Tibial nerve (tissue), 4 donors: ENCODE data around the gene DISP2. TPM values are rescaled to one million over a fixed set of nuclear protein-coding genes. Genes with fewer than 3 reads are reported as not detected.

Source experiments
- DNase-seq, 2 donors: peaks; one replicate each; pipeline ENCODE4 v3.0.0-alpha.2; 2019; ENCODE audit warnings: low spot score in 2 of 2
- H3K27ac ChIP-seq, 4 donors: fragments of 200-600 bp; sonication (generic) in 3 of 4; one replicate each; pipeline ENCODE4 v1.5.1; 2017 to 2019; ENCODE audit warnings: mild to moderate bottlenecking in 1 of 4
- H3K27me3 ChIP-seq, 2 donors: fragments of 200-600 bp; sonication (generic) in 1 of 2; one replicate each; pipeline versions ENCODE4 v1.5.1 to v1.6.0; 2017 to 2019
- H3K36me3 ChIP-seq, 3 donors: fragments of 200-600 bp; sonication (generic); one replicate each; pipeline ENCODE4 v1.5.1; 2018 to 2019
- H3K4me1 ChIP-seq, 4 donors: fragments of 200-600 bp; sonication (generic) in 3 of 4; one replicate each; pipeline ENCODE4 v1.5.1; 2017 to 2019
- H3K4me3 ChIP-seq, 4 donors: fragments of 200-600 bp; sonication (generic) in 3 of 4; one replicate each; pipeline ENCODE4 v1.5.1; 2017 to 2019; ENCODE audit warnings: mild to moderate bottlenecking in 1 of 4, moderate library complexity in 1 of 4
- H3K9me3 ChIP-seq, 4 donors: fragments of 200-600 bp; sonication (generic) in 3 of 4; one replicate each; pipeline ENCODE4 v1.5.1; 2017 to 2019
- EP300 ChIP-seq, 2 donors: sonication (generic); formaldehyde crosslinking; IDR thresholded peaks; one replicate each; pipeline ENCODE4 v1.6.1; 2017; ENCODE audit warnings: antibody characterized with exemption in 2 of 2, mild to moderate bottlenecking in 1 of 2
- POLR2A ChIP-seq, 2 donors: fragments of 450-650 bp; IDR thresholded peaks; one replicate each; pipeline ENCODE4 v1.6.1; 2017; ENCODE audit warnings: antibody characterized with exemption in 2 of 2, mild to moderate bottlenecking in 2 of 2, moderate library complexity in 2 of 2
- WGBS, 2 donors: methylation state at CpG; one replicate each; pipeline ENCODE4 v1.1.5; 2018; 5-methylcytosine and 5-hydroxymethylcytosine counted together
- total RNA-seq, 4 donors: library from RNA; depleted of rRNA; stranded (reverse); fragments of >200 nt; gene quantifications; one replicate each; pipeline ENCODE4 v1.1.0, GENCODE V29; 2016
- TF ChIP-seq, protein P1 (sequence below), 5 experiments: fragments of 200-600 bp in 3 of 5; fragments of 450-650 bp in 2 of 5; sonication (generic) in 3 of 5; IDR thresholded peaks; one replicate each; pipeline ENCODE4 v1.5.1; 2016 to 2019; ENCODE audit warnings: antibody characterized with exemption in 5 of 5, mild to moderate bottlenecking in 3 of 5, moderate library complexity in 2 of 5

DISP2 gene
- total RNA-seq, 4 donors from 2014 or later, result under 0.01 to 0.22 (median 0.10) TPM

DNA sequence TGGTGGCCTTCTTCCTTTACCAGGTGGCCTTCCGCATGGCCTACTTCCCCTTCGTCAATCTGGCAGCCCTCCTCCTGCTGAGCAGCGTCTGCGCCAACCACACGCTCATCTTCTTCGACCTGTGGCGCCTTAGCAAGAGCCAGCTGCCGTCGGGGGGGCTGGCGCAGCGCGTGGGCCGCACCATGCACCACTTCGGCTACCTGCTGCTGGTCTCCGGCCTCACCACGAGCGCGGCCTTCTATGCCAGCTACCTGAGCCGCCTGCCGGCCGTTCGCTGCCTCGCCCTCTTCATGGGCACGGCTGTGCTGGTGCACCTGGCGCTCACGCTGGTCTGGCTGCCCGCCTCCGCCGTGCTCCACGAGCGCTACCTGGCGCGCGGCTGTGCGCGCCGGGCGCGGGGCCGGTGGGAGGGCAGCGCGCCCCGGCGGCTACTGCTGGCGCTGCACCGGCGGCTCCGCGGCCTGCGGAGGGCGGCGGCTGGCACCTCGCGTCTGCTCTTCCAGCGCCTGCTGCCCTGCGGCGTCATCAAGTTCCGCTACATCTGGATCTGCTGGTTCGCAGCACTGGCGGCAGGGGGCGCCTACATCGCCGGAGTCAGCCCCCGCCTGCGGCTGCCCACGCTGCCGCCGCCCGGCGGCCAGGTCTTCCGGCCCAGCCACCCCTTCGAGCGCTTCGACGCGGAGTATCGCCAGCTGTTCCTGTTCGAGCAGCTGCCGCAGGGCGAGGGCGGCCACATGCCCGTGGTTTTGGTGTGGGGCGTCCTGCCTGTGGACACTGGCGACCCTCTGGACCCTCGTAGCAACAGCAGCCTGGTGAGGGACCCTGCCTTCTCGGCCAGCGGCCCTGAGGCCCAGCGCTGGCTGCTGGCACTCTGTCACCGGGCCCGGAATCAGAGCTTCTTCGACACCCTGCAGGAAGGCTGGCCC is 9.9 kb downstream of the DISP2 start:
- Histone ChIP-seq H3K4me1 (peaks cover 0 to 14% (median 4%) of the 10 kb centered on the region in 4 donors), H3K27me3 (no peaks in the 10 kb centered on the region), H3K9me3 (no peaks in the 10 kb centered on the region), H3K36me3 (no peaks in the 10 kb centered on the region), H3K27ac (peak overlapping the region in 2 of 4 donors; percentile 35 to 64), H3K4me3 (peak overlapping the region in 3 of 4 donors; percentile 20 to 51 (median 41))
- no peak for TF ChIP-seq POLR2A (IDR thresholded peaks at IDR 0.05)
- TF ChIP-seq, protein P1, sequence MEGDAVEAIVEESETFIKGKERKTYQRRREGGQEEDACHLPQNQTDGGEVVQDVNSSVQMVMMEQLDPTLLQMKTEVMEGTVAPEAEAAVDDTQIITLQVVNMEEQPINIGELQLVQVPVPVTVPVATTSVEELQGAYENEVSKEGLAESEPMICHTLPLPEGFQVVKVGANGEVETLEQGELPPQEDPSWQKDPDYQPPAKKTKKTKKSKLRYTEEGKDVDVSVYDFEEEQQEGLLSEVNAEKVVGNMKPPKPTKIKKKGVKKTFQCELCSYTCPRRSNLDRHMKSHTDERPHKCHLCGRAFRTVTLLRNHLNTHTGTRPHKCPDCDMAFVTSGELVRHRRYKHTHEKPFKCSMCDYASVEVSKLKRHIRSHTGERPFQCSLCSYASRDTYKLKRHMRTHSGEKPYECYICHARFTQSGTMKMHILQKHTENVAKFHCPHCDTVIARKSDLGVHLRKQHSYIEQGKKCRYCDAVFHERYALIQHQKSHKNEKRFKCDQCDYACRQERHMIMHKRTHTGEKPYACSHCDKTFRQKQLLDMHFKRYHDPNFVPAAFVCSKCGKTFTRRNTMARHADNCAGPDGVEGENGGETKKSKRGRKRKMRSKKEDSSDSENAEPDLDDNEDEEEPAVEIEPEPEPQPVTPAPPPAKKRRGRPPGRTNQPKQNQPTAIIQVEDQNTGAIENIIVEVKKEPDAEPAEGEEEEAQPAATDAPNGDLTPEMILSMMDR (IDR thresholded peaks at IDR 0.05), result peak; percentile 80 to 98 (median 95)
- peak in 1 of 2 donors; percentile 51 for TF ChIP-seq EP300 (IDR thresholded peaks at IDR 0.05)
- peak; percentile 52 to 64 for DNase-seq
- 24 to 50% methylated on average over 17 to 49 of the region's 91 CpGs for WGBS, 2 donors

DNA sequence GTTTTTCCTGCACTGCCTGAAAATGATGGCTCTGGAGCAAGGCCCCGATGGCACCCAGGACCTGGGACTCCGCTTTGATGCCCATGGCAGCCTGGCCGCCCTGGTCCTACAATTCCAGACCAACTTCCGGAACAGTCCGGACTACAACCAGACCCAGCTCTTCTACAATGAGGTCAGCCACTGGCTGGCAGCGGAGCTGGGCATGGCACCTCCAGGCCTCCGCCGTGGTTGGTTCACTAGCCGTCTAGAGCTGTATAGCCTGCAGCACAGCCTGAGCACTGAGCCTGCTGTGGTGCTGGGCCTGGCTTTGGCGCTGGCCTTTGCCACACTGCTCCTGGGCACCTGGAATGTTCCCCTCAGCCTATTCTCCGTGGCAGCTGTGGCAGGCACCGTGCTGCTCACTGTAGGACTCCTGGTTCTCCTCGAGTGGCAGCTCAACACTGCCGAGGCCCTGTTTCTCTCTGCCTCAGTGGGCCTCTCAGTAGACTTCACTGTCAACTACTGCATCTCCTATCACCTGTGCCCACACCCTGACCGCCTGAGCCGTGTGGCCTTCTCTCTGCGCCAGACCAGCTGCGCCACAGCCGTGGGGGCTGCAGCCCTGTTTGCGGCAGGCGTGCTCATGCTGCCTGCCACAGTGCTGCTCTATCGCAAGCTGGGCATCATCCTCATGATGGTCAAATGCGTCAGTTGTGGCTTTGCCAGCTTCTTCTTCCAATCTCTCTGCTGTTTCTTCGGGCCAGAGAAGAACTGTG is 10.9 kb downstream of the DISP2 start:
- DNase-seq, result no peak
- H3K4me3 ChIP-seq, result no peak overlapping the region
- H3K27ac ChIP-seq, result no peak overlapping the region
- H3K4me1 ChIP-seq, result peaks cover 0 to 14% (median 4%) of the 10 kb centered on the region in 4 donors
- no peaks in the 10 kb centered on the region for H3K36me3 ChIP-seq
- 92 to 94% methylated on average over 22 of the region's 24 CpGs for WGBS, 2 donors
- no peak for TF ChIP-seq EP300 (IDR thresholded peaks at IDR 0.05)
- TF ChIP-seq POLR2A (IDR thresholded peaks at IDR 0.05), result no peak
- TF ChIP-seq, protein P1 (IDR thresholded peaks at IDR 0.05), result no peak
- H3K27me3 ChIP-seq, result no peaks in the 10 kb centered on the region
- H3K9me3 ChIP-seq, result no peaks in the 10 kb centered on the region

- H3K4me1 ChIP-seq, result peaks cover 0 to 14% (median 4%) of the 10 kb centered on the region in 4 donors
- H3K9me3 ChIP-seq, result no peaks in the 10 kb centered on the region
- DNase-seq, result no peak
- H3K27ac ChIP-seq, result no peak overlapping the region
- no peaks in the 10 kb centered on the region for H3K27me3 ChIP-seq
- WGBS, 2 donors, result 80 to 93% methylated on average over 3 to 6 of the region's 10 CpGs
- H3K36me3 ChIP-seq, result no peaks in the 10 kb centered on the region
- no peak overlapping the region for H3K4me3 ChIP-seq
- TF ChIP-seq POLR2A (IDR thresholded peaks at IDR 0.05) (no peak), EP300 (IDR thresholded peaks at IDR 0.05) (no peak)
- TF ChIP-seq, protein P1 (IDR thresholded peaks at IDR 0.05), result no peak
Measured at GRCh38 chr15:40369474-40369869, 11.5 kb downstream of the DISP2 start.

DNA sequence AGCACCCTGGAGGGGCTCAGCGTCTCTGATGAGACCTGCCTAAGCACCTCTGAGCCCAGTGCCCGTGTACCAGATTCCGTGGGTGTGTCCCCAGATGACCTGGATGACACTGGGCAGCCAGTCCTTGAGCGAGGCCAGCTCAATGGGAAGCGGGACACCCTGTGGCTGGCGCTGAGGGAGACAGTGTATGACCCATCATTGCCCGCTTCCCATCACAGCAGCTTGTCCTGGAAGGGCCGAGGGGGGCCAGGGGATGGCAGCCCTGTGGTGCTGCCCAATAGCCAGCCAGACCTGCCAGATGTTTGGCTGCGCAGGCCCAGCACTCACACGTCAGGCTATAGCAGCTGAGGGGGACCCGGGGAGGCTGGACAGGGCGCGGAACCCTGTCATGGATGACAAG is 12.0 kb downstream of the DISP2 start:
- H3K36me3 ChIP-seq, result no peaks in the 10 kb centered on the region
- TF ChIP-seq EP300 (IDR thresholded peaks at IDR 0.05) (no peak), POLR2A (IDR thresholded peaks at IDR 0.05) (no peak)
- TF ChIP-seq, protein P1 (IDR thresholded peaks at IDR 0.05), result no peak
- H3K9me3 ChIP-seq, result no peaks in the 10 kb centered on the region
- DNase-seq, result no peak
- no peak overlapping the region for H3K27ac ChIP-seq
- H3K4me1 ChIP-seq, result peaks cover 0 to 14% (median 4%) of the 10 kb centered on the region in 4 donors
- H3K27me3 ChIP-seq, result no peaks in the 10 kb centered on the region
- WGBS, 2 donors, result 83 to 100% methylated on average over 3 to 7 of the region's 13 CpGs
- no peak overlapping the region for H3K4me3 ChIP-seq
